Measurements from ENCODE around the gene DCDC2C.
A peak's percentile ranks its signal among the peaks of the same experiment; 100 is the strongest.

Gene DCDC2C

GRCh38 chr2:3728104-3729054, 25.0 kb downstream of the DCDC2C start:
- peak overlapping the region; percentile 44; the same call in 1 of the 2 replicates for H3K9ac ChIP-seq (ENCODE audit: low read length)
- peaks cover 2% of the 10 kb centered on the region; the same call in 1 of the 2 replicates for H3K27me3 ChIP-seq (ENCODE audit: low read depth, low read length)
- peak overlapping the region; percentile 77 for H3K4me2 ChIP-seq (ENCODE audit: low read length)

GRCh38 chr2:3729055-3729448, 25.7 kb downstream of the DCDC2C start:
- Histone ChIP-seq H2AFZ (ENCODE audit: low read depth, low read length) (no peak overlapping the region), H3K9ac (ENCODE audit: low read length) (no peak overlapping the region), H3K79me2 (ENCODE audit: low read length) (no peaks in the 10 kb centered on the region), H3K27me3 (ENCODE audit: low read depth, low read length) (0 out of 2 replicates have a peak, but pooled peaks cover 2% of the 10 kb centered on the region), H3K27ac (ENCODE audit: low read length) (no peak overlapping the region), H3K4me3 (ENCODE audit: low read length) (no peak overlapping the region), H4K20me1 (ENCODE audit: insufficient read depth, low read length) (no peaks in the 10 kb centered on the region), H3K9me3 (ENCODE audit: insufficient read depth, low read length) (no peaks in the 10 kb centered on the region), H3K4me1 (ENCODE audit: low read length) (peaks cover 8% of the 10 kb centered on the region), H3K4me2 (ENCODE audit: low read length) (no peak overlapping the region), H3K36me3 (replicated peaks; ENCODE audit: low read depth, low read length) (no peaks in the 10 kb centered on the region)
- TF ChIP-seq EZH2phosphoT487 (IDR thresholded peaks at IDR 0.05; ENCODE audit: low read depth): no peak
- no peak for TF ChIP-seq CTCF (IDR thresholded peaks at IDR 0.05; ENCODE audit: low read depth, low read length)

More at GRCh38 chr2:3728104-3729054, 25.0 kb downstream of the DCDC2C start:
- TF ChIP-seq CTCF (IDR thresholded peaks at IDR 0.05; ENCODE audit: low read depth, low read length) (peak; percentile 69), EZH2phosphoT487 (IDR thresholded peaks at IDR 0.05; ENCODE audit: low read depth) (no peak)
- no peaks in the 10 kb centered on the region for H4K20me1 ChIP-seq (ENCODE audit: insufficient read depth, low read length)
- peak overlapping the region; percentile 81 for H2AFZ ChIP-seq (ENCODE audit: low read depth, low read length)
- H3K9me3 ChIP-seq (ENCODE audit: insufficient read depth, low read length): no peaks in the 10 kb centered on the region
- H3K4me1 ChIP-seq (ENCODE audit: low read length): peaks cover 8% of the 10 kb centered on the region
- H3K36me3 ChIP-seq (replicated peaks; ENCODE audit: low read depth, low read length): no peaks in the 10 kb centered on the region
- peak overlapping the region; percentile 62 for H3K4me3 ChIP-seq (ENCODE audit: low read length)
- no peaks in the 10 kb centered on the region for H3K79me2 ChIP-seq (ENCODE audit: low read length)
- no peak overlapping the region for H3K27ac ChIP-seq (ENCODE audit: low read length)

- Histone ChIP-seq H3K9ac (ENCODE audit: low read length) (no peak overlapping the region), H3K9me3 (ENCODE audit: insufficient read depth, low read length) (no peaks in the 10 kb centered on the region), H3K27ac (ENCODE audit: low read length) (no peak overlapping the region), H3K4me3 (ENCODE audit: low read length) (no peak overlapping the region), H3K4me2 (ENCODE audit: low read length) (no peak overlapping the region), H3K4me1 (ENCODE audit: low read length) (peaks cover 8% of the 10 kb centered on the region), H4K20me1 (ENCODE audit: insufficient read depth, low read length) (no peaks in the 10 kb centered on the region), H3K36me3 (replicated peaks; ENCODE audit: low read depth, low read length) (no peaks in the 10 kb centered on the region), H3K27me3 (ENCODE audit: low read depth, low read length) (0 out of 2 replicates have a peak, but pooled peaks cover 2% of the 10 kb centered on the region), H2AFZ (ENCODE audit: low read depth, low read length) (no peak overlapping the region), H3K79me2 (ENCODE audit: low read length) (no peaks in the 10 kb centered on the region)
- TF ChIP-seq CTCF (IDR thresholded peaks at IDR 0.05; ENCODE audit: low read depth, low read length) (no peak), EZH2phosphoT487 (IDR thresholded peaks at IDR 0.05; ENCODE audit: low read depth) (no peak)
Measured at GRCh38 chr2:3729786-3730185, 26.4 kb downstream of the DCDC2C start.

GRCh38 chr2:3730646-3731045, 27.3 kb downstream of the DCDC2C start:
- Histone ChIP-seq H3K36me3 (replicated peaks; ENCODE audit: low read depth, low read length) (no peaks in the 10 kb centered on the region), H3K4me1 (ENCODE audit: low read length) (peaks cover 8% of the 10 kb centered on the region), H3K4me2 (ENCODE audit: low read length) (no peak overlapping the region), H4K20me1 (ENCODE audit: insufficient read depth, low read length) (no peaks in the 10 kb centered on the region), H2AFZ (ENCODE audit: low read depth, low read length) (no peak overlapping the region), H3K4me3 (ENCODE audit: low read length) (no peak overlapping the region), H3K9ac (ENCODE audit: low read length) (no peak overlapping the region), H3K27ac (ENCODE audit: low read length) (no peak overlapping the region), H3K27me3 (ENCODE audit: low read depth, low read length) (0 out of 2 replicates have a peak, but pooled peaks cover 2% of the 10 kb centered on the region), H3K9me3 (ENCODE audit: insufficient read depth, low read length) (no peaks in the 10 kb centered on the region), H3K79me2 (ENCODE audit: low read length) (no peaks in the 10 kb centered on the region)
- no peak for TF ChIP-seq CTCF (IDR thresholded peaks at IDR 0.05; ENCODE audit: low read depth, low read length)
- no peak for TF ChIP-seq EZH2phosphoT487 (IDR thresholded peaks at IDR 0.05; ENCODE audit: low read depth)
